Activated CD8-positive, alpha-beta T cell treated with anti-CD3 and anti-CD28 coated beads for 36 hours (primary cell): ENCODE data around the gene RAB24. TPM values are rescaled to one million over a fixed set of nuclear protein-coding genes. Genes with fewer than 3 reads are reported as not detected.

Source experiments
- ATAC-seq: fragments of 200-7000 bp; cut with Tn5 transposase; one replicate; pipeline ENCODE4 v1.10.0; 2021; ENCODE audit warnings: mild to moderate bottlenecking, moderate library complexity
- CTCF ChIA-PET: fragments of 350-600 bp; sonication (Branson Sonifier 250); formaldehyde crosslinking; loops from one replicate; lab custom pipeline; 2021; ENCODE audit warnings: antibody characterized with exemption; lab: Charles Lee
- POLR2A ChIA-PET: fragments of 350-600 bp; sonication (Branson Sonifier 250); formaldehyde crosslinking; loops from one replicate; lab custom pipeline; 2021; ENCODE audit warnings: antibody characterized with exemption; lab: Charles Lee
- DNase-seq: peaks from one replicate; pipeline ENCODE4 v3.0.0-alpha.2; 2020
- H3K27ac Mint-ChIP-seq: one replicate; pipeline ENCODE4 v1.8.0; 2021; ENCODE audit warnings: mild to moderate bottlenecking, mixed read lengths
- H3K27me3 Mint-ChIP-seq: one replicate; pipeline ENCODE4 v1.8.0; 2021; ENCODE audit warnings: mixed read lengths
- H3K36me3 Mint-ChIP-seq: one replicate; pipeline ENCODE4 v1.8.0; 2021; ENCODE audit warnings: low read depth, mixed read lengths
- H3K4me1 Mint-ChIP-seq: one replicate; pipeline ENCODE4 v1.8.0; 2021; ENCODE audit warnings: low read depth, mixed read lengths
- H3K4me3 Mint-ChIP-seq: one replicate; pipeline ENCODE4 v1.8.0; 2021; ENCODE audit warnings: mild to moderate bottlenecking, moderate library complexity, mixed read lengths
- H3K9me3 Mint-ChIP-seq: one replicate; pipeline ENCODE4 v1.8.0; 2021; ENCODE audit warnings: mixed read lengths
- intact Hi-C: fragments of 100-400 bp; cut with micrococcal nuclease; formaldehyde crosslinking; loops from one replicate; pipeline ENCODE4 v1.10.0; 2022
- total RNA-seq, 2 experiments: library from RNA; stranded (reverse); gene quantifications; one replicate each; pipeline ENCODE4 v1.2.3, GENCODE V29; 2021
- TF ChIP-seq, protein P1 (sequence below): fragments of 200-600 bp; IDR thresholded peaks from one replicate; pipeline ENCODE4 v1.8.0; 2022; ENCODE audit warnings: antibody characterized with exemption, mild to moderate bottlenecking

RAB24 gene
- total RNA-seq, 2 experiments from 2014 or later: 26.6 TPM

DNA sequence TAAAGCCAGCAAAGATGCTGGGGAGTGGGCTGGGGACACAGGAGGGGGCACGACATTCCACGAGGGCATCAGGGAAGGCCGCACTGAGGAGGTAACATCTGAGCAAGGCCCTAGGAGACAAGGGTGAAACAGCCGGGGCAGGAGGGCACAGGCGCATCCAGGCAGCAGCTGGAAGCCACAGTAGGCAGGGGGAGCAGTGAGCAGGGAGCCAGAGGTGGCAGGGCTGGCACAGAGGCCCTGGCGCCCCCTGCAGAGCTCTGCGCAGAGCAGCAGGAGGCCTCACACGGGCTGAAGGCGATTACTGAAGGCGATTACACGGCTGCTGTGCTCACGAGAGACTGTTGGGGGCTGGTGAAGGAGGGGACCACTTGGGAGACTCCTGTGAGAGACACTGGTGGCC lies 32.6 kb upstream of the RAB24 start:
- CTCF ChIA-PET: interaction anchor here (0.9 to 7.1 kb wide), 10 partner anchors 10 to 119 kb away, joined by 3 to 41 read pairs (median 4); partner anchors contain the start of genes MXD3 and RGS14
- TF ChIP-seq, protein P1, sequence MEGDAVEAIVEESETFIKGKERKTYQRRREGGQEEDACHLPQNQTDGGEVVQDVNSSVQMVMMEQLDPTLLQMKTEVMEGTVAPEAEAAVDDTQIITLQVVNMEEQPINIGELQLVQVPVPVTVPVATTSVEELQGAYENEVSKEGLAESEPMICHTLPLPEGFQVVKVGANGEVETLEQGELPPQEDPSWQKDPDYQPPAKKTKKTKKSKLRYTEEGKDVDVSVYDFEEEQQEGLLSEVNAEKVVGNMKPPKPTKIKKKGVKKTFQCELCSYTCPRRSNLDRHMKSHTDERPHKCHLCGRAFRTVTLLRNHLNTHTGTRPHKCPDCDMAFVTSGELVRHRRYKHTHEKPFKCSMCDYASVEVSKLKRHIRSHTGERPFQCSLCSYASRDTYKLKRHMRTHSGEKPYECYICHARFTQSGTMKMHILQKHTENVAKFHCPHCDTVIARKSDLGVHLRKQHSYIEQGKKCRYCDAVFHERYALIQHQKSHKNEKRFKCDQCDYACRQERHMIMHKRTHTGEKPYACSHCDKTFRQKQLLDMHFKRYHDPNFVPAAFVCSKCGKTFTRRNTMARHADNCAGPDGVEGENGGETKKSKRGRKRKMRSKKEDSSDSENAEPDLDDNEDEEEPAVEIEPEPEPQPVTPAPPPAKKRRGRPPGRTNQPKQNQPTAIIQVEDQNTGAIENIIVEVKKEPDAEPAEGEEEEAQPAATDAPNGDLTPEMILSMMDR: peak; percentile 64
- Mint-ChIP-seq H3K27me3 (no peaks in the 10 kb centered on the region), H3K4me3 (no peak overlapping the region), H3K9me3 (no peaks in the 10 kb centered on the region), H3K4me1 (peaks cover 12% of the 10 kb centered on the region), H3K27ac (peak overlapping the region; percentile 24), H3K36me3 (peaks cover 36% of the 10 kb centered on the region)
- POLR2A ChIA-PET: interaction anchor here (0.5 to 1.5 kb wide), 4 partner anchors 16 to 83 kb away, joined by 3 to 4 read pairs (median 3); partner anchors contain the start of gene MXD3
- peak; percentile 92 for ATAC-seq
- peak; percentile 62 for DNase-seq
- intact Hi-C loops: no loop called here

DNA sequence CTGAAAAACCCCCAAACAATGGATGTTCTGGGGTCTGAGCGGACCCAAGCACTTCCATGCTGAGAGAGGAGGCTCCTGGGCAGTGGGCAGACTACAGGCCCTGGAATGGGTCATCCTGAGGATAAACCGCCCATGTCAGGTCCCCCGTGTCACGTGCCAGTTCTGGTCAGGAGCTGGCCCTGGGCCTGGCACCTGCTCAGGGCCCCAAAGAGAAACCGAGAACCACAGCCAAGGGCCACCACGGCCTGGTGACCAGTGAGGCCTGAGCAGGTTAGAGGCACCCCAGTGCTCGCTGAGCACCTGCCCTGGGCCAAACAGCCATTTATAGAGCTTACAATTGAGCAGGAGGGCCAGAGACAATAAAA lies 32.2 kb upstream of the RAB24 start:
- ATAC-seq (no peak), DNase-seq (no peak)
- no peak overlapping the region for H3K27ac Mint-ChIP-seq
- H3K36me3 Mint-ChIP-seq: peaks cover 36% of the 10 kb centered on the region
- no peaks in the 10 kb centered on the region for H3K27me3 Mint-ChIP-seq
- H3K4me3 Mint-ChIP-seq: no peak overlapping the region
- POLR2A ChIA-PET: interaction anchor here (0.9 to 1.5 kb wide), 3 partner anchors 16 to 24 kb away, joined by 3 to 4 read pairs (median 3); partner anchors contain the start of gene MXD3
- peaks cover 12% of the 10 kb centered on the region for H3K4me1 Mint-ChIP-seq
- no peaks in the 10 kb centered on the region for H3K9me3 Mint-ChIP-seq
- CTCF ChIA-PET: interaction anchor here (1.0 to 7.1 kb wide), 9 partner anchors 11 to 119 kb away, joined by 4 to 41 read pairs (median 5); partner anchors contain the start of genes MXD3 and RGS14
- TF ChIP-seq, protein P1: no peak
- intact Hi-C loops: no loop called here

DNA sequence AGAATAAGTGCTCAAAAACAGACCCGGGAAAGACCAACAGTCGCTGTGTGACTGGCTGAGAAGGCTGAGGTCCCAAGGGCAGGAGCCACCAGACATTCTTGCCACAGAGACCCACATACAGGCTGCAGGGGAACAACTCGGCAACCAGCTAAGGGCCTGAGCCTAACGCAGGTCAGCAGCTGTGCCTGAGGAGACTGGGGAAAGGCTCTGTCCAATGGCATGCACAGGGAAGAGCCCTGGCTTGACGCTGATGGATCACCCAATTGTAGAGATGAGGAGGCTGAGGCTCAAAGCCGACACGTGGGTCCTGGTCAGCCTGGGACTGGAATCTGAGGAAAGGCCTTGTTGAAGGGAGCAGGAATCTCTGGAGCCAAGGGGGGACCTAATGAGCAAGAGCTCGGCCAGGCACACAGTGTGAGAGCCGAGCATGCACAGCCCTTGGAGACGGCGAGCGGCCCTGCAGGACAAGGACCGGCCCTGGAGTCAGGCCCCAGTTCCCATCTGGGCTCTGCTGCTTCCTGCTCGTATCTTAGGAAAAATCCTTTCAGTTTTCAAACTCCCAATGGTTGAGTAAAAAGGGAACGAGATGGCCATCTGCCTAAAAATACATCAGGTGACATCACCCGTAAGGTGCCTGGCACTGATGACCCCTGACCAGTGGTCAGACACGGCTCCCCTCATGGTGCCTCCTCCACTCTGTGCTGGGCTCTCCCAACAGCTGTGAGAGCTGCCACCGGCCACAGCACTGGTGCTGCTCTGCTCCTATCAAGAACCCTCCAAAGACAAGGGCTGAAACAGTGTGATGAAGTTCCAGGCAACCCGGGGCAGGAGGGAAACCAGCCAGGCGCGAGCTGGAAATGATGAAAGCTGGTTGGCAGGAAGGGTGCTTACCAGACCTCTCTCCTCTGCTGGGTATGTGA lies 31.5 kb upstream of the RAB24 start:
- ATAC-seq: no peak
- no peaks in the 10 kb centered on the region for H3K9me3 Mint-ChIP-seq
- peaks cover 36% of the 10 kb centered on the region for H3K36me3 Mint-ChIP-seq
- CTCF ChIA-PET: interaction anchor here (1.0 to 7.1 kb wide), 7 partner anchors 11 to 120 kb away, joined by 3 to 41 read pairs (median 6); partner anchors contain the start of gene MXD3
- TF ChIP-seq, protein P1: no peak
- no peak overlapping the region for H3K27ac Mint-ChIP-seq
- H3K4me1 Mint-ChIP-seq: peaks cover 11% of the 10 kb centered on the region
- intact Hi-C loops: no loop called here
- no peak for DNase-seq
- POLR2A ChIA-PET: interaction anchor here (0.9 to 2.0 kb wide), 4 partner anchors 16 to 143 kb away, joined by 3 to 6 read pairs (median 4); partner anchors contain the start of gene MXD3
- no peak overlapping the region for H3K4me3 Mint-ChIP-seq
- H3K27me3 Mint-ChIP-seq: no peaks in the 10 kb centered on the region

DNA sequence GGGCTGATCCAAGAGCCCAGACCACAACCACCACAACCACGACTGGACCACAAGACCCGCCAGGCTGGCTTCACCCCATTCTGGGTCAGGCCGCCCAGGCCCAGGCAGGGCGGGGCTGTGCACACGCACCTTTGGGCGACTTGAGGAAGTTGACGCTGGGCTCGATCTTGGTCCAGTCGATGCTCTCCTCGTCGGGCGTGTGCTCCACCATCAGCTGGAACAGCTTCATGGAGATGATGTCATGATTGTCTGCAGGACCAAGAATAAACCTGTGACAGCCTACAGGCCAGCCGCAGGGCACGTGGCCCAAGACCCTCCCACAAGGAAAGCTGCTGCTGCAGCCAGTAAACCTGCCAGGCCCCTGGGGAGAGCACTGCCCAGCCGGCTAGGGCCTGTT lies 30.6 kb upstream of the RAB24 start:
- no peak overlapping the region for H3K27ac Mint-ChIP-seq
- H3K9me3 Mint-ChIP-seq: no peaks in the 10 kb centered on the region
- no peaks in the 10 kb centered on the region for H3K27me3 Mint-ChIP-seq
- peaks cover 3% of the 10 kb centered on the region for H3K4me1 Mint-ChIP-seq
- intact Hi-C loops: no loop called here
- H3K4me3 Mint-ChIP-seq: no peak overlapping the region
- TF ChIP-seq, protein P1: no peak
- peaks cover 35% of the 10 kb centered on the region for H3K36me3 Mint-ChIP-seq
- no peak for ATAC-seq
- CTCF ChIA-PET: interaction anchor here (0.8 to 7.1 kb wide), 5 partner anchors 16 to 121 kb away, joined by 3 to 41 read pairs (median 5); no protein-coding TSS in a partner anchor
- POLR2A ChIA-PET: interaction anchor here (1.0 to 2.0 kb wide), 2 partner anchors 16 to 144 kb away, joined by 3 to 6 read pairs; no protein-coding TSS in a partner anchor
- DNase-seq: no peak
